ENCODE results near the gene CHRNA4.

Gene CHRNA4

DNA sequence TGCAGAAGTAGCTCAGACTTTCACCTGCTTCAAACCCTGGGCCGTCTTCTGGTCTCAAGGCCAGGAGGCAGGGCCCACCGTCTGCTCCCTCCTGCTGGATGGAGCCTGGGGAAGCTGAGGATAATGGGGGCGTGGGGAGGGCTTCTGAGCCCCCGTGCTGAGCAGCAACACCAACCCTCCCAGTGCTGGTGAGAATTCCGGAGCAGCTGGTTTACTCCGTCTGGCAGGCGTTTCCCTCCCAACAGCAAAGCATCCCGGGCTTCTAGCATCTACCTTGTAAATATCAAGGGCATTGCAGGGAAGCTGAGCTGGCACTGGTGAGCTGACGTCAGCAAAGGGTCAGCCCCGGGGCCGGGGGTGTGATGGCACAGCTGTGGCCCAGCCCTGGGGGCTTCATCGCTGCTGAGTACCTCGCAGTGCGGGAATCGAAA is 16.8 kb upstream of the CHRNA4 start:
- no peak for DNase-seq (ENCODE audit: low spot score)
- no peak for FAIRE-seq

DNA sequence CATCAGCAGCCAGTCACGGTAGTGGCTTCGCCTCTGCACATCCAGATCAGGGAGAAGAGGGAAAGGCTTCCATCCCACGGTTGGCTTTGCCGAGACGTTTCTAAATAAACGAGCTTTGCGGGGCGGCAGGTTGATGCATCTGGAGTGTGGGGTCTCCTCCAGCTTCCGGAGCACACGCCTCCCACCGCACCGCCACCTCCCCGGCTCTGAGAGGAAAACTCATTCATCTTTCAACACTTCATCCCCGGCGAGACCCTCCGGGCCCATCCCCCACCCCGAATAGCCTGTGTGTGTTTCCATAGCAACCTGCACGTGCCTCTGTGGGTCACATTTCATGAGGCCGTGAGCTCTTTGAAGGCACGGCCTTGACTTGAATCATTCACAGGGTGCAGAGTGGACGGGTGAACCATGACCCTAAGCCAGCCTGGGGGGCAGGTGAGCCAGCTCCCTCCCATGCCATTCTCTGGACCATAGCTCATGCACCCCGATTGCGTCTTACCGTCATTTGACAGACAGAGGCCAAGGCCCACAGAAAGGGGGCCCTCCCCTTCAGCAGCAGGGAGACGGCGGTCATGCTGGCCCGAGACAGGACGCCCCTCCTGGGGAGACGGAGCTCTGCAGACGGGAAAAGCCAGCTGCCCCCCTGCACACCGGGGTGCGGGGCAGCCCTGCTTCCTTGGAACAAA is 16.2 kb upstream of the CHRNA4 start:
- DNase-seq (ENCODE audit: low spot score) (no peak), FAIRE-seq (no peak)

DNA sequence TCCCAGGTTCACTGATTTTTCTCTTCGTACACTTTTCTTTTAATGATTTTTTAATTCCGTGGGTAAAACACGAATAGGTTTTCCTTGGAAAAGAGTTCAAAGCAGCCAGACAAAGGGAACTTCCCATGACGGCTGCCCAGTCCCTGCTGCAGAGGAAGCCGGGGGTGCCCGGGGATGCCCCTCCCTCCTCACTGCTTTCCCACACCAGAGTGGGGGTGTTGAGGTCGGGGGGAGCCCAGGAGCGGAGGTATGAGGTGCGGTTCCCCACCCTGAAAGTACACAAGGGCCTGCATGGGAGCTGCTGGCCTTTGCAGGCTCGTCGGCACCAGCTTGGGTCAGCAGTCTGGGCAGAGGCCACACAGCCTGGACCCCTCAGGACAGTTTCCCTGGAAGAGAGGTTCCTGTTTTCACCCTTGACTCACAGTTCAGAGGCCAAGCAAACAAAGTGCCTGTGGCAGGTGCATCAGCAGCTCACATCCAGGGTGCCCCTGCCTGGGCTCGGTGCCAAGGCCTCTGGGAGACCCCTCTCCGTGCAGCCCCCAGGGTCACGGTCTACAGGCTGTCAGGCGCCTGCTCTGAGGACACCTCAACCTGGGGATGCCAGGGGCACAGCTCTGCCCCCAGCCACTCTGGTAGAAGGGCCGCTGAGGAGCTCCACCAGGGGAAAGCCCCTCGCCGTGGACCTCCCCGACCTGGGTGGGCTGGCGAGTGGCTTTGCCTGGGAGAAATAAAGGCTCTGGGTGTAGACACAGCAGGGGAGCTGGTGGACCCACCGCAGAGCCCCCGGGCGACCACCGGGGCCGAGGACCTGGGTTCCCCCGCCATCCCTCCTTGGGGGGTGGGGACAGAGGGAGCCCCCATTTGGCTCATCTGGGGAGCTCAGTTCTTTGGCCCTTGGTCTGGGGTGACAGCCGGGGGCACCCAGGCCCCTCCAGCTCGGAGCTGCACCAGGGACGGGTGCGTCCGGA is 15.4 kb upstream of the CHRNA4 start:
- DNase-seq (ENCODE audit: low spot score) = no peak
- FAIRE-seq = no peak

DNA sequence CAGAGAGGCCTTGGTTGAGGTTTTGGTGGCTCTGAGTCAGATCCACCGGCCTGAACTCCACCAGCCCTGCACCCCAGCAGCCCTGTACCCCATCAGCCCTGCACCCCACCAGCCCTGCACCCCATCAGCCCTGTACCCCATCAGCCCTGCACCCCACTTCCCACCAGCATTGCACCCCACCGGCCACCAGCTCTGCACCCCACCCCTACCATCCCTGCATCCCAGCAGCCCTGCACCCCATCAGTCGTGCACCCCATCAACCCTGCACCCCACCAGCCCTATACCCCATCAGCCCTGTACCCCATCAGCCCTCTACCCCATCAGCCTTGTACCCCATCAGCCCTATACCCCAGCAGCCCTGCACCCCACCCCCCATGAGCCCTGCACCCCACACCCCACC is 14.3 kb upstream of the CHRNA4 start:
- no peak for DNase-seq (ENCODE audit: low spot score)
- FAIRE-seq = no peak

DNA sequence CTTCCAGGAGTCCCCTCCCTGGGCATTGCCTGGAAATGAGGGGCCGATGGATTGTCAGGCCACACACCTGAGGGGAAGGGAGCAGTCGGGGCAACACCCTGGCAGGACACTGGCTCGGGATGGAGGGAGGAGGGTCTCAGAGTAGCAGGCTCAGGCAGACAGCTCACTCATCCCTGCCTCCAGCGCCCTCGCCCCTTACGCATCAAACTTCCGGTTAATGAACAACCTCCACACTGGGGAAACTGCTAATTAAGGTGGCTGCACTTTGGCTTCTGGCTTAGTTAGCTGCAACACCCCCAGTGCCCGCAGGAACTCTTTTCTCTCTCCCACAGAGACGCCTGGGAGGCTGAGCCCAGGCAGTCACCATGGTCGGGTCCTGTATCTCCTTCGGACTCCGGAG is 13.4 kb upstream of the CHRNA4 start:
- no peak for DNase-seq (ENCODE audit: low spot score)
- FAIRE-seq = no peak

DNA sequence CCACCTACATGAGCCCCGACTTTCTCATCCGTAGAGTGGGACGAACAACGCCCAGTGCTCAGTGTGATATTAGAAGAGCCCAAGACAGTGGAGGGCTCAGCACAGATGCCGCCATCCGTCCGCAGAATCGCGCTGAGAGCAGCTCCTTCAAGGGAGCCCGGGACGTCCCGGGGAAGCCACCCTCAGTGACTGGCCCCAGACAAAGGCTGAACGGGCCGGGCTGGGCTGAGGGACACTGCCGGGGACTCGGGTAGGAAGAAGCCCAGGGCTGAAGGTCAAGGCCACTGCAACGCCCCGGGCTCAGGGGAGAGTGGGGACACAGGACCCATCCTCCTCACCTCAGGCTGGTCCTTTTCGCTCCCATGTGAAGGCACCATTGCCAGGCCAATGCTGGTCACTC is 12.8 kb upstream of the CHRNA4 start:
- no peak for DNase-seq (ENCODE audit: low spot score)
- FAIRE-seq = no peak

DNA sequence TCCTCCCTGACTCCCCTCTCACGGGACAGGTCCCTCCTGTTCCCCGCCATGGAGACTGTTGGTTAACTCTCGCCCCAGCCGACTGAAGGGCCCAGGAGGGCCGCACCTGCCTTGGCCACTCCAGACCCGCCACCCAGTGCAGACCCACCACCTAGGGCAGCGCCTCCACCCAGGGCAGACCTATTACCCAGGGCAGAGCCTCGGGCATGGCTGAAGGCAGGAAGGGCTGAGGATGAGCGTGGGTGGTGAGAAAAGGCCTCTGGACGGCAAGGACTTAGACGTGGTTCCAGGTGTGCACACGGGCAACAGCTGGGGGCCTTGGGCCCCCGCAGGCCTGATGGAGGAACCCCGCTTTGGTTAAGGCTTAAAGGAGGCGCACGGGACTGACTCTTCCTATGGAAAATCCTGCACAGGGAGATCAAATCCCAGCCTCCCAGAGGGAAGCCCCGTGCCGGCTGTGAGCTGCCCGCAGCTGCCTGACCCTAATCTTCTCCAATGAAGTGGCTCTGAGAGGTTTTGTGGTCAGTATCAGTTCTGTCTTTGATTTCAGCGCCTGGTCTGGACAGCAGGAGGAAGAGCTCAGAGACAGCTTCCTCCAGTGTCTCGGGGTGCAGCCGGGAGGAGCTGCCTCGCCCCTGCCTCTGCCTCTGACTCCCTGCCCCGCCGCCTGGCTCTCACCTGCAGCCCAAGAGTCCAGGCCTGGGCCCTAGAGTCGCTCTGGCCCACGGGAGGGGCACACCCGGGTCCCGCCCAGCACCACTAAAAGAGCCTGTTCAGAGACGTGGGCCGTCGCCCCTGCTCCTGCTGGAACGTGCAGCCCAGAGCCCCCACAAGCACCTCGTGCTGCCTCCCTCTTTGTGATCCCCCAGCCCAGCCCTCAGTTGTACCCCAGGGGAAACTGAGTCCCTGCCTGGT is 12.1 kb upstream of the CHRNA4 start:
- no peak for DNase-seq (ENCODE audit: low spot score)
- FAIRE-seq = no peak

DNA sequence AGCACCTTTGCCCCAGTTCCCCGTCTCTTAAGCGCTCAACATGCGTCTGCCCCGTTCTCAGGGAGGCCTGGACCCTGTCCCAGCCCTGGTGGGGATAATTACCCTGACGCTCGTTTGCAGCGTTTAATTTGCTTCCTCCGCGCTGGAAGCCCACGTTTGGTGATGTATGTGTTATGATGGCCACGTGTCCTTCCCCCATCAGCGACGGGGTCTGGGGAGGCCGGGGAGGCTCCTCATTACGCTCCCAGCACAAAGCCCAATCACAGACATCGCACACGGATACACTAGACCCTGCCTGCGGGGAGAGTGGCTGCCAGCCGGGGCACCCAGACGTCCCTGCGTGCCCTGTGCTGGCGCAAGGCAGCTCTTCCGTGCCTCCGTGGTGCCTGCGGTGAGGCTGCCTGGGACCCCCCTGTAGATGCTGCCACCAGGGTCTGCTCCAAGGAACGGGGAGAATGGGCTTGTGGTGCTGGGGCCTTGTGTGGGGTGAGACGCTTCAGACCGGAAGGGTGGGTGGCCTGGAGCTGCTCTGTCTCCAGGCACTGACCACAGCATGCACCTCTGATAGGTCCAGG is 10.2 kb upstream of the CHRNA4 start:
- FAIRE-seq (no peak), DNase-seq (ENCODE audit: low spot score) (no peak)

DNA sequence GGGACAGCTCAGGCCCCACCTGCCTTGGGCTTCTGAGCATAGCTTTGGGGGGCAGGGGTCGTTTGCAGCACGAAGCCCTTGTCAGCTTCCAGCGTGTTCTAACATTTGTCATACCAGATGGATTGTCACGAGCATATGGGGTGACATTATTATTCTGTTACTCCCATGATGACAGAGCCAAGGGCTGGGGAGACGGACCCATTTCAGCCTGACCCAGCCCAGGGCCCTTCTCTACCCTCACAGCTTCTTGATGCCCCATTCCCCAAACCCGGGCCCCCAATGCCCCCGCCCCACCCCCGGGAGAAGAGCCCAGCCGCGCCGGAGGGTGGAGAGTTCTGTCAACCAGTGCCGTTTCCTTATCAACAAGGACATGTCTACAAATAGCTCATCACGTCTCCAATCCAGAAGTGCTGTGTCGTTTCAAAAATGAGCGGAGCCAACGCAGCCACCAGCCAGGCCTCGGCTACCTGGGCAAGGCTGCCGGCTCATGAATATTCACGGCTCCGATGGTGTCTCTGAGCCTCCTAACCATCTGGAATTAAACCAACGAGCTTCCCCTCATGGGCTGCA is 9.6 kb upstream of the CHRNA4 start:
- DNase-seq (ENCODE audit: low spot score) (no peak), FAIRE-seq (no peak)

DNA sequence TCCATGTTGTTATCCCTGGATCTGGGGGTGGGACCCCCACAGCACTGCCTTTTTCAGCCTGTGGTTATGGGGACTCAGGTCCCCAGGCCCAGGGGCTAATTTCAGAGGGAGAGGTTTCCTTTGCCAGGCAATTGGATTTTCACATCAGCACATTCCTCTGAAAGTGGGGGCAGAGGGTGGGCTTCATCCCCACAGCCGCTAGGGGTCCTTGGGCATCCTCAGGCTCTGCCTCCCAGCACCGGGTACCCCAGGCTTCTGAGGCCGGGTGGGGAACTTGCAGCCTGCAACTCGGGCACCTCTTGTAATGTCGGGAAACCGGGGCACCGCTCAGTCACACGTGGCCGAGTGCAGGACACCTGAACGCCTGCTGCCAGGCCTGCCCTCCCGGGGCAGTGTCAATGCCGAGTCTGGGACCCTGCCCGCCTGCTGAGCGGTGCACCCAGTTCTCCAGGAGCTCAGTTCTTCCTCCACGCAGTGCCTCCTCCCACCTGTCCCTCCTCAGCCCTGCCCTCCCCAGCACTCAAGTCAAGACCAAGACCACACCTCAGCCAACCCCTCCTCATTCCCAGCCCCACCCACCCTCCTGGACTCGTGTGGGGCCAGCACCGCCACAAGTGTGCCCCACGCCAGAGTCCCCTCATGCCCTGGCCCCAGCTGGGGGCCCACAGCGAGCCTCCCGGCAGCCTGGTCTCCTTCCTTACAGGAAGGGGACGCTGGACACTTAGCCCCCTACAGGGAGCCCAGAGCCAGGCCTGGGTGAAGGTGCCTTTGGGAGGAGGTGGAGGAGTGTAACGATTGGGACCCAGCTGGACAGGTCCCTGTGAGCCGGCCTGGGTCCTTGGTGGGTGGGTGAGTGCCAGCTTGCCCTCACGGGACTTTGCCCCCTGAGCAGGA is 8.8 kb upstream of the CHRNA4 start:
- FAIRE-seq = no peak
- no peak for DNase-seq (ENCODE audit: low spot score)

DNA sequence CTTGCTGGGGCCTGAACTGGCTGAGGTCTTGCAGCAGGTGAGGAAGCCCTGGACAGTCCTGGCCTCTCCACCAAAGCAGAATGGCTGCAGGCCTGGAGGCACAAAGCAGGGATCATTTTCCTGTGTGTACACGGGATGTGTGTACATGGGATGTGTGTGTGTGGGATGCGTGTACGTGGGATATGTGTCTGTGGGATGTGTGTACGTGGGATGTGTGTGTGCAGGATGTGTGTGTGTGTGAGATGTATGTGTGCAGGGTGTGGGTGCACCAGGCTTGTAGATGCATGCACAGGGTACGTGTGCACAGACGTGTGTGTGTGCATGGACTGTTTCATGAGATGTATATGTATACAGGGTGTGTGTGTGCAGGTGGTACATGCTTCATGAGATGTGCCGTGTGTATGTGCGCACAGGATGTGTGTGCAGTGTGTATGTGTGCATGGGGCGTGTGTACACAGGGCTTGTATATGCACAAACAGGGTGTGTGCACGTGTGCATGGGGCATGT is 7.9 kb upstream of the CHRNA4 start:
- FAIRE-seq = no peak

DNA sequence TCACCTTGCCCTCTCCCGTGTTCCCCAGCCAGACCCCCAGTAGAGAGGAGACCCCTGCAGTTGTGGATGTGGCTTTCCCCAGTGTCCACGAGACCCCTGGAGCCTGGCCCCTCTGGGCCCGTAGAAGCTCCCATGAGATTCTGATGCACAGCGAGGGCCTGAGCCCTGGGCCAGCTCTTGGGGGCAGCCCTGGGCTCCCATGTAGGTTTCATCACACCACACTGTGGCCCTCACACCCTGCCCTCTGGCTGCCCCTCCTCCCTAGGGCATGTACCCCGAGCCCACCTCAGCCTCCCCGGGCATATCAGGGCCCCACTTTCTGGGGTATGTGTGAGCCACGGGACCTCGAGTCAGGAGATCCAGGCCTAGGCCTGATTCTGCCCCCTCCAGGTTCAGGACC is 7.0 kb upstream of the CHRNA4 start:
- DNase-seq (ENCODE audit: low spot score) = no peak
- no peak for FAIRE-seq

More for the DNA sequence above, 7.9 kb upstream of the CHRNA4 start:
- DNase-seq (ENCODE audit: low spot score) = no peak

DNA sequence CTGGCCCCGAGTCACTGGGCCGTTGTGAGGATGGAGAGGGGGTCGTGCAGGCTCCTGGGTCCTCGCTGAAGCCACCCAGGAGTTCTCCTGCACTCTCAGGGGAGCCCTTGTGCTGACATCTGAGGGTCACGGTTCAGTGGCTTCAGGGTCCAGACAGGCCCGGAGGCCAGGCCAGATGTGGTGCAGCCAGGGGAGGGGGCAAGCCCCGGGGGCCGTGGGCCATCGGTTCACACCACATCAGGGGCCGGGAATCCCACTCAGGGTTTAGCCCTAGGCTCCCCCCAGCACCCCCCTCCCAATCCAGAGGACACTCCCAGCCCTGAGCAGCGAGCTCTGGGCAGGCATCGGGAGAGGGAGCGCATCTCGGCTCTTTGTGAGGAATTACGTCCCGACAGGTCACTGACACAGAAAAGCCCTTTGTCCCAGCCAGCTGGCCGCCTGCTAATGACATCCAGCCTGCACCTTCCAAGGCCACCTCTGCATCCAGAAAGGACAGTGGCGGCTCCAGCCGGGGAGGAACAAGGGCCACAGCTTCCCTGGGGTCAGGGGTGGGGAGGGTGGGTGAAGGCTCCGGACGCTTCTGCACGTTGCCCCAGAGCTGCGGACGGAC is 6.4 kb upstream of the CHRNA4 start:
- FAIRE-seq (no peak), DNase-seq (ENCODE audit: low spot score) (no peak)

DNA sequence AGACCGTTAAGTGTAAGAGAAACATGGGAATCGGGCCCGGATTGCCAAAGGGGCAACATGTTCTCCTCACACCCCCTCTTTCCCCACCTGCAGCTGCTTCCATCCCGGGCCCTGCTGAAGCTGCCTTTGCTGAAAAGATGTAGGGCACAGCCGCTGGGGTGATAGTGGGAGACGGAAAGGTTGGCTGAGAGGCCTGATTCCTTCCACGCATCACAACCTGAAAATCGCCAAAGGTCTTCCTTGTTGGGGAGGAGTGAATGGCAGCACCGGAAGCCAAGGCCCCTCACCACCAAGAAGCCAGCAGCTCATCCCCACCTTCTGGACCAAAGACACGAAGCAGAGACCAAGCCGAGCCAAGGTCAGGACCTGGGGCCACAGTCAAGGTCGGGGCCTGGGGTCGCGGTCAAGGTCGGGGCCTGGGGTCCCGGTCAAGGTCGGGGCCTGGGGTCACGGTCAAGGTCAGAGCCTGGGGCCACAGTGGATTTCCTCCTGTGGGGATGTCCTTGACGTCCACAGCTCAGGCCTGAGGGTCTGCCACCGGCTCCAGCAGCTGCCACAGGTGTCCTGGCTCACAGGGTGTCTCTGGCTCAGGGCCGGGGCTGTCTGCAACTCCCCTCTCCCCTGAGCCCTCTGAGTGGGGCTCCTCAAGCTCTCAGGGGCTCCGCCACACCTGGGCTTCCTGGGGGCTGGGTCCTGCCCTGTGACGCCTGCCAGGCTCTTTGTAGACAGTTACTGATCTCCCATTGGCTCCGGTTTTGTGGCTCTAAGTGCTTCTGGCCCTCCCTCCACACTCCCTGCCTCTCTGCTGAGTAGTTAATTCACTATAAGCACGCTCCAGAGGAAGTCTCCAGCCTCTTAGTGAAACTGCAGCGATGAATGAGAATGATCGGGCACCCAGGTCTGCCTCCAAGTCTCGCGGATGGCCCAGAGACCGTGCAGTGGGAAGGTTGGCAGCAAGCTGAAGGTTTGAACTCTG is 5.5 kb upstream of the CHRNA4 start:
- DNase-seq (ENCODE audit: low spot score) (no peak), FAIRE-seq (no peak)

DNA sequence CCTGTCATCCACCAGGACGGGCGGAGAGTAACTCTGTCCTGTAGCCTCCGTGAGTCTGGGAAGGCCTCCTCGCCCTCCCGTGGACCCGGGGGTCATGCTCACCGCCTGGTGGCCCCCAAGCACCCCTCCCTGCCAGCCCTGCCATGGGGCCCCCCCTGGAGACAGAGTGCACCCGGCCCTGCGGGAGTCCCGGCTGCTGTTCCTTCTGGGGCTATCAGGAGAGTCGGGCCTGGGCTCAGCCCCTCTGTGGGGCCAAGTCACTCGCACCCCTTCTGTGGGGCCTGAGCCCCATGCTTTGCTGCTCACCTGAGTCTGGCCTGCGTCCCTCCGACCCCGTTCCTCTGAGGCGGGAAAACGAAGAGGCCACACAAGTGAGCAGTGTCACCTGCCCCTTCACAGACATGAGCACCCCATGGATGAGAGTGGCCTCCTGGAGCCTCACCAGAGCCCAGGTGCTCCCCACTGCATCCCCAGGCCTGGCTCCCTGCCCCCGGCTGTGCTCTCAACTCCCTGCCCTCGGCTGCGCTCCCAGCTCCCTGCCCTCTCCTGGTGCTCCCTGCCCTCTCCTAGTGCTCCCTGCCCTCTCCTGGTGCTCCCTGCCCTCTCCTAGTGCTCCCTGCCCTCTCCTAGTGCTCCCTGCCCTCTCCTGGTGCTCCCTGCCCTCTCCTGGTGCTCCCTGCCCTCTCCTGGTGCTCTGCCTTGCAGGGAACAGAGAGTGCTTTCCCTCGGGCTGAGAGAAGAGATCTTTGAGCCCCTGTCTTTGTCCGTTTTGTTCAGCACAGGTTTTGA is 4.6 kb upstream of the CHRNA4 start:
- DNase-seq (ENCODE audit: low spot score) (no peak), FAIRE-seq (no peak)

DNA sequence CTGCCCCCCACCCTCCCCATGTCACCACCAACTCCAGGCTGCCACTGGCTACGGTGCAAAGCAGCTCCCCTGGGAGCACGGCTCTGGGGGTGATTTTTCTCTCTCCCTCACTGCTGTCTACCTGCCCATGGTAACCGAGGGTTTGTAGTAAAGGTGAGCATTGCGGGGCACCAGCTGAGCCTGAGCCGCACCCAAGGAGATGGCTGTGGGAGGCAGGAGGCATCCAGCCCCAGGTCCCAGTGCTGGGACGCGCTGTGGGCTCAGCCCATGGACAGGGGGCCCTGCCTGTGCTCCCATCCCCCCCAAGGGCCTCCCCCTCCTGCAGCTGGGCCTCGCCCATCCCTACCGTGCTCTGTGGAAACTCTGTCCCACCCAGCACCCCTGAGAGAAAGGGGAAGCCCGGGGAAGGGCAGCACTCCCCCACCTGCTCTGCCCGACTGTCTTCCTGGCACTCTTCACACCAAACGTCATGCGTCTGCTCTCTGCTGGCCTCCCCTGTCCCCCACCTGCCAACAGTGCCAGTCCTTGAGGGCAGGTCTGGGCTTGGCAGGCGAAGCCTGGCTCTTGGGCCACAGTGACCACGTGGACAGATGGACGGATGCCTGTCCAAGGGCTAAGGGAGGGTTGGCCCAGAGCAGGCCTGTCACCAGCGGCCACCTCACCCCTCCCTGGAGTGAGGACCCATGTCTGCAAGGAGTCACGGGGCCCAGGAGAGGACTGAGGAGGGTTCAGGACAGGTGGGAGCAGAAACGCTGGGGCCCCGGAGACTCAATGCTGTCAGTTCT is 3.8 kb upstream of the CHRNA4 start:
- DNase-seq (ENCODE audit: low spot score) (no peak), FAIRE-seq (no peak)

Data from RCC 7860 (cell line).